AG20443 (cell line): Measurements from ENCODE around the gene PHF19.

ENCODE experiments used
- DNase-seq: peaks from one replicate; pipeline ENCODE4 v3.0.0; 2012; ENCODE audit warnings: low spot score, mixed read lengths

Gene PHF19

DNA sequence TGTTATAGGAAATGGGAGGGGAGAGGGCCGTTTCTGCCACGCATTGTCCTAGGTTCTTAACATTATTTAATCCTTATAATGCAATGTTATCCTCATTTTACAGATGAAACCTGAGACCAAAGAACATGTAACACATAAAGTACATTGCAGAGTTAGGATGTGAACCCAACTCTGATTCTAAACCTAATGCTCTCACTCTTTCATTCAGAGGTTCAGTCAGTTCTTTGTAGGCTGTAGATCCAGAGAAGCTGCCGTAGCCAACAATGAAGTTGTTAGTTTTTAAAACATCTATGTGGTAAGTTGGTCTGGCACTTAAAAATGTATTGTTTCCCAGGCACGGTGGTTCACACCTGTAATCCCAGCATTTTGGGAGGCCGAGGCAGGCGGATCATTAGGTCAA lies 23.8 kb downstream of the PHF19 start:
- no peak for DNase-seq

DNA sequence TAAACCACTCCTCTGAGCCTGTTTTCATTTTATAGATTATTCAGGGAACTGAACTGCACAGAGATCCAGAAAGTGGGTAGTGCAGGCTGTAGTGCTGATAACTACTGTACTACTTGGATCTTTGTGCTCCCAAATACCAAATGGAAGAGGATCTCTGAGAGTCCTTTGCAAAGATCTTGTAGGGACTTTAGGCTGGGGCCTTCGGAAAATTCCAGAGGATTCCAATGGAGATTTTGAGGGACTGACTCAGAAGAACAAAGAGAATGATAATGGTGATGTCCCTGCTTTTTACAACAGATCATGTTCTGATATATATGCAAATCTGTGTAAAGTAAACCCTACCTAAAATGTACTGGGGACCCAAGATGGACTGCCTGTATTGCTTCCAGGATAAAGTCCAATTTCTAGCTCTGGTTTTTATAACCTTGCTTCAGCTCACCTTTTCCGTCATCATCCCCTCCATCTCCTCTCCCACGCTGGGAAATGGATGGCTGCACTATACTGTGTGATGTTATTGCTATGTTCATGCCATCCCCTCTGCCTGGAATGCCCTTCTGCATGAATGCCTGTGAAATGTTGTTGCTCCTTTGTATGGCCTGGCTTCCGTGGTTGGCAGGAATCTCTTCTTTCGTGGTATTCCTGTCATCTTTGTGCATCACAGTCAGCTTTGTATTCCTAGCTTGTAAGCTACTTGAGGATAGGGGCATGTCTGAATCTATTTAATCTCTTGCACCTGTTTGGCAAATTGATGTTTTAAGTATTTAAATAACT lies 24.6 kb downstream of the PHF19 start:
- no peak for DNase-seq

DNA sequence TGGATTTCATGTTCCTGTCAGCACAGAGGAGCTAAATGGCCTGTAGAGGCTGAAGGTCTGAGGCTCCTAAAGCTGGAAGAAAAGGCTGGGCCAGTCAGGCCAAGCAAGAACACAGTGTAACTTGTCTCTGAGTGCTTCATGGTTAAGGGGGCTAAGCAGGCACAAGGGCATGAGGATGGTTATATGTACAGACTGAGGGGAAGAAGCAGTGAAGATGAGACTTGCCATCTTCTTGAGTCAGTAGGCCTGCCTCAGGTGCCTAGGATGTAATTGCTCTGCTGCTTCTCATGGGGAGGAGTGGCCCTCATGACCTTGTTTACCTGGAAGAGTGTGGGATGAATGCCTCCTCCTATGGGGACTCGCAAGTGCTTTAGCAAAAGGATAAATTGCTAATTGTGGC lies 25.5 kb downstream of the PHF19 start:
- DNase-seq, result no peak

DNA sequence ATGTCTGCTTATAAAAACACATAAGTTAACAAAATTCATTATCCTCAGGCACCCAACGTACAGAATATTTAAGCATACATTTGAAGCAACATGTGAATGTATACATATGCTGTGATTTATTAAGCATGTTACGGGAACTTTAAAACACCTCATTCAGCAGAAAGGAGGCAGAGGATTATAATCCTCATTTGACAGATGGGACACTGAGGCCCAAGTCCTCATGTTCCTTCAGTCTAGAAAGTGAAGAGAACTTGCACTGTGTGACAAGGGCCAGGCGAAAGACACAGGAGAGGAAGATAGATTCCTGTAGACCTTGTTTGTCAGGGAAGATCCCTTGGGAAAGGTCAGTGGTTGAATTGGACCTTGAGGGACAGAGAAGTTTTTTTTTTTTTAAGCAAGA lies 26.7 kb downstream of the PHF19 start:
- no peak for DNase-seq

DNA sequence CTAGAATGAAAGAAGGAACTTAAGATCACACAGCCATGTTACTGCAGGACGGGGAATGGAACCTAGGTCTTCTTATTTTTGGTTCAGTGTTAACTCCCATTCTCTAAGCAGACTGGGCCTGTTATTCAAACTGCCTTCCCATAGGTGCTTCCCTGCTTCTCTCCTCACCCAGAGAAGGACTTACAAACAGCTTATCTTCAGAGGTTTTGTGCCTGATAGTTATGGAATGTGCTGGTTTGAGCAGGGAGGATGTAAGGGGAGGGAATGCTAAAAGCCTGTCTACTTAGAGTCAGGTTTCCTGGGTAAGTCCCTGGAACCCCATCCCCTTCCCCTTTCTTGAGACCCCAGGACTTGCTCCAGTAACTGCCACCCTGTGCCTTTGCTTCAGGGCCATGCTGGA lies 30.1 kb downstream of the PHF19 start:
- DNase-seq, result no peak

DNA sequence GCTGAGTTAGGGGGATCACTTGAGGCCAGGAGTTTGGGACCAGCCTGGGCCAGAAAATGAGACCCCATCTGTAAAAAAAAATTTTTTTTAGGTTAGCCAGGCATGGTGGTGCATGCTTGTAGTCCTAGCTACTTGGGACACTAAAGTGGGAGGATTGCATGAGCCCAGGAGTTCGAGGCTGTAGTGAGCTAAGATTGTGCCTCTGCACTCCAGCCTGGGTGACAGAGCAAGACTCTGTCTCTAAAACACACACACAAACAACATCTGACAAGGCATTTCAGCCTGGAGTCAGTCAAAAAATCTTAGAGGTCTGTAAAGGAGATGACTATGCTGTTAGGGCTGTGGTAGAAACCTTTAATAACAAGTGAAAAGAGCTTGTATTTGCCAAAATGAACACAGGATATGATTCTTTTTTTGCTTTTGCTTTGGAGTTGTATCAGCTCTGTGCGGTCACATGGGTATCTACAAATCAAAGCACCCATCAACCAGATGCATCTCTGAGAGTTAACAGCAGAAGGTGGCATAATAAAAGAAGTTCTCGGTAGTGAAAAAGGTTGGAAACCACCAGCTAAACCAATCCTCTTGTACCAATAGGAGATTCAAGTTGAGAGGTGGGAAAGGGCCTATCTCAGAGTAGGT lies 30.6 kb downstream of the PHF19 start:
- no peak for DNase-seq

DNA sequence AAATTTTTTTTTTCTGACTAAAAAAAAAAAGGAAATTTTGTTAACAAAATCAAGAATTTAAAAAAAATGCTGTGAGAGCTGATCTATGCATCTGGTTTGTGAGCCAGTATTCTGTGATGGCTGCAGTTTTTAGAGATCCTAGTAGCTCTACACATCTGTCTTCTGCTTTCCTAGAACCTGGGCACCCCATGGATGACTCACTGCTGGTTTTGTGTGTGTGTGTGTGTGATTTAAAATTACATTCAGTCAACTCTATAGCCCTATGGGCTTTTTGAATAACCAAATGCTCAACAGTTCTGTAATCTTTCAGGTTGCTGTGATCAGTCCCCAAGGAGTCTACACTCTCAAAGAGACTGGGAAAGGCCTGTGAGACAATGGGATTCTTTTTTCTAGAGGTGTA lies 31.7 kb downstream of the PHF19 start:
- no peak for DNase-seq

DNA sequence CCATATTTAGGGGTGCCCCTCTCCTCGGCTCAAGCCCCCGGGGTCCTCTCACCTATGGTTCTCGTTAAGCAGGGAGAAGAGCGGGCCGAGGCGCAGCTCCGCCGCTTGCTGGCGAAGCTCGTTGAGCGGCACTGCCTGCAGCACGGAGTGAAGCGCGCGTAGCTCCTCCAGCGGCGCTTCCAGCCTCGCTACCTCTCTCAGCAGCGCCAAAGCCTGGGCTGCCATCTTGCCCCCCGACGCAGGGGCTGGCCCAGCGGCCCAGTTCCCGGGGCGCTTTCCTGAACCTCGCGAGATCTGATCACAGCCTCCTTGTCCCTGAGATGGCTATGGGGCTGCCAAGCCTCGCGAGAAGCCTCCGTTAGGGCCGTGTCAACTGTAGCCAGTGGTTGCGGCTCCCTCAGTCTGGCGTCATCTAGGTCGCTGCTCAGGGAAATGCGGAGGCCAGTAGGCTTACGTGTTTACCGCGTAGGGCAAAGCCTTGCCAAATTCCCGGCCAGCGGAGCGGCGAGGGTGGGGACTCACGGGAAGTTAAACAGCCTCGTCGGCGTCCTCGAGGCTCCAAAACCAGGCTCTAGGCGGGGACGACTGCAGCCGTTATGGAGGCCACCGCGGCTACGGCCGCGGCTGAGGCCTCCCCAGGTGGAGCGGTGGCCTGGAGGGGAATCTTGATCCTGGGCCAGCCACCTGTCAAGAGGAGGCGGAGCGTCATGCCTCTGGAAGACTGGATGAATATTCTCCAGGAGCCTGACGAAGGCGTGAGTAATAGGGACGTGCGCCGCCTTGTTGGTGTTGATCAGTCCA lies 34.1 kb downstream of the PHF19 start, which contains the start of gene PSMD5:
Gene PSMD5 (minus strand): TSS at position 238 of the 801 bp plus-strand sequence. CDS start 13 bp downstream, at position 225.
- DNase-seq, result peak; percentile 99

DNA sequence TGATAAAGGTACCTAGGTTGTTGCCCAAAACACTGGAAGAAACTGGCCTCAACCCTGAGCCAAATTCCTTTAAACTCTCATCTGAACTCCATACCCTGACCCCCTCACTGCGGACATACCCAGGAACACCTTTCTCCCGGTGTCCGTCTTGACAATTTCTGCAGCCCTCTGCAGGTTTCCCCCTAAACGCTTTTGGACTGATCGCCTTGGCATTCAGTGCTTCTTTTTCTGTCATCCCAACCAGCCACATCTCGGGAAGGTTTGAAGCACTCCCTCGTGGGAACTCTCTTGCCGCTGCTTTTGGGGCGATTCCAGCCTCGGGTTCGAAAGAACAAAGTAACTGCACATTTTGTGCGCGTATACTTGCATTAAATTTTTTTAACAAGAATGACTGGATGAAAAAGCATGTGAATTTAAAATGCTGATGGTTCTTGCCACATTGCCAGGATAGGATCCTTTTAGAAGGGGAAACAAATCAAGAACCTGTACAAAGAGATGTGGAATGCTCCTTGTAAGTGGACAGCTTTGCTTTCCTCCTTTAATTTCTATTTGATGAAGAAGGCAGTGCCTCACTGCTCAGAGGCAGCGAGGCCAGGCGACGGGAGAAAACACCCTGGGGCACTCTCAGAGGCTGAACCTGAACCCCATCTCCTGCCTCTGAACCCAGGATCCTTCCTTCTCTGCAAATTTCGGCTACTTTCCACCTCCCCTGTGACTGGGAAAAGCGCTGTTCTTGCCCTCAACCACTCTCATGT lies 34.9 kb downstream of the PHF19 start:
- DNase-seq, result peak; percentile 29

DNA sequence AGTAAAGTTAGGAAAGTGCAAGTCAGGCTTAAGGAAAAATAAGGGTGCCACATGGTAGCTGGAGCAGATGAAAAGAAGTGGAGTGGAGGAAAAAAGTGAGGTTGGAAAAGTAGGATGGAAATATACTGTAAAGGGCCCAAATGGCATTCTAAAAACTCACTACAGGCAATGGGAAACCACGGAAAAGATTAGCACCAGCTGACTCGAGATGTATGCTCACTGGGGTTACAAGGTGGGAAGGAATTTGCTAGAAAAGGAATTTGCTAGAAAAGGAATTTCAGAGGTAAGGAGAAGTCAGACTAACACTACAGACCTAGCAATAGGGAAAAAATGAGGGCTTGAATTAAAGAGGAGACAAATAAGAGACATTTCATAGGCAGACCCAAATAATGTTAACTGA lies 37.8 kb downstream of the PHF19 start:
- DNase-seq, result no peak

DNA sequence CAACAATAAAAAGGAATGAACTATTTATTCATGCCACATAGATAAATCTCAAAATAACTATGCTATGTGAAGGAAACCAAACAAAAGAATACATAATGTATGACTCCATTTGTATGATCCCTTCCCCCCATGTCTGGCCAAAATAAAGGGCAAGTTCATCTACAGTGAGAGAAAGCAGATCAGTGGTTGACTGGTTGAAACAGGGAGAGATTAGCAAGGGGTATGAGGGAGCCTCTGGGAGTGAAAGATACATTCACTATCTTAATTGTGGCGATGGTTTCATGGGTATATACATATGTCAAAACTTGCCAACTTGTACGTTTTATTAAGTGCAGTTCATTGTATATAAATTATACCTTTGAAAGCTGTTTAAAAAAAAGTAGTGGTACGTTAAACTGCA lies 39.1 kb downstream of the PHF19 start:
- DNase-seq, result no peak

DNA sequence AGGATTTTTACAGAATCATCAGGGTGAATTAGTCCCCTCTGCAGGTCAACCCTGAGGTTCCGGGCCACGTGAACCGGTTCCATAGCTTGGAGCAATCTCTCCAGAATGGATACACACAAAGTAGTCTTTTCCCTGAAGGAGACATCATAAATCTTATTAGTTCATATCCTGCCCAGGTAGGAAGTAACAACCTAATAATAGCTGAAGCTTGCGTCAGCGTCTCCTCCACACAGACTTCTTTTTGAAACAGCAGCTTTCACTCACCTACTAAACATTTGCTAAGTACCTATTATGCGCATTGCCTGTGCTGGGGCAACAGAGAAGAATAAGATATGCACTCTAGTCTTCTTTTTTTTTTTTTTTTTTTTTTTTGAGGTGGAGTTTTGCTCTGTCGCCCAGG lies 43.7 kb downstream of the PHF19 start:
- DNase-seq, result no peak

DNA sequence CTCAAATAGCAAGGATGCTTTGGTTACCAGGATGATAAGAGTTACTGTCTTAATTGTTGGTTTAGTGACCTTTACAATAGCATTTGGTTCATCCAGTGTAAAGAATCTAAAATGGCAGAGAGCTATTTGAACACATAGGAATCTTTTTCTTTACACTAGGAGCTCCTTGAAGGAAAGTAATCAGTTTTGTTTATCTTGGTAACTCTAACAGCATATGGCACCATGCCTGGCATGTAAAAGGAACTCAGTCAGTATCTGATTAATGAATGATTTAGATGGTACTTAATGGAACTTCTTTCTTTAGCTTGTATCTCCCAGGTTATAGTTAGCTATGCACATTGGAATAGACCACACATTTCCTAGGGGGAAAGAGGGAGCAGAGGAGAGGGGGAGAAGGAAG lies 44.2 kb downstream of the PHF19 start:
- no peak for DNase-seq

DNA sequence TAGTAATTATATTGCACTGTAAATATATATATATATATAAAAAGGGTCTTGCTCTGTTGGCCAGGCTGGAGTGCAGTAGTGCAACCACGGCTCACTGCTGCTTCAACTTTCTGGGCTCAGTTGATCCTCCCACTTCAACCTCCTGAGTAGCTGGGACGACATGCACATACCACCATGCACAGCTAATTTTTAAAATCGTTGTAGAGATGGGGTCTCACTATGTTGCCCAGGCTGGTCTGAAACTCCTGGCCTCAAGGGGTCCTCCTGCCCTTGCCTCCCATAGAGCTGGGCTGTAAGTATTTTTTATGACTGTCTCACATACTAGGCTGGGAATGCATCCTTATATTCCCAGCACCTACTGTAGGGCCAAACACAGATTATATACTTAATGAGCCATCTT lies 46.1 kb downstream of the PHF19 start:
- no peak for DNase-seq

DNA sequence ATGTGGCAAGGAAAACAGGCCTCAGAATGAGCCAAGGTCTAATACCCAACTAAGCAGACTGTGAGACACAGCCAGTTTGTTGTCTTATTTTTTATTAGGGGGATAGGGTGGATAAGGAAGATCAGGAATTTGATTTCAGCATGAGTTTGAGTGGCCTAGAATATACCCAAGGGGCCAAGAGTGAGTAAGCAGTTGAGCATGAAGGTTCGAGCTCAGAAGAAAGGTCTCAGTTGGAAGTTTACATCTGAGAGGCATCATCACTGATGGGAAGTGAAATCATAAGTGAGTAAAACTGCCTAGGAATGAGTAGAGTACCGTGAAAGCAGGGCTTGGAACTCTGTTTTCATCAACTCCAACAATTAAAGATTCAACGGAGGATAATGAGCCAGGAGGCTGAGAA lies 46.8 kb downstream of the PHF19 start:
- no peak for DNase-seq

DNA sequence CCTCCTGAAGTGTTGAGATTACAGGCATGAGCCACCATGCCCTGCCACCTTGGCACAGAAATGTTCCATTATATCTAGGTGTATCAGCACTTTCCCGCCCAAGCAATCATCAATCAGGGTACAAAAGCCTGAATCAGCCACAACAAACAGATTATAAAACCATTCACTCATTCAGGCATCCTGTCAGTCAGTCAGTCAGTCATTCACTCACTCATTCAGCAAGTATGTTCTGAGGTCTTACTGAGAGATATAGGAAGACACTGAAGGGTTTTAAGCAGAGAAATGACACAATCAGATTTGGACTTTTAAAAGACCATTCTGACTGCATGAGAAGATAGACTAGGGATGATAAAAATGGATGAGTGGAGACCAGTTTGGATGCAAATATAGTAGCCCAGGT lies 47.3 kb downstream of the PHF19 start:
- no peak for DNase-seq

DNA sequence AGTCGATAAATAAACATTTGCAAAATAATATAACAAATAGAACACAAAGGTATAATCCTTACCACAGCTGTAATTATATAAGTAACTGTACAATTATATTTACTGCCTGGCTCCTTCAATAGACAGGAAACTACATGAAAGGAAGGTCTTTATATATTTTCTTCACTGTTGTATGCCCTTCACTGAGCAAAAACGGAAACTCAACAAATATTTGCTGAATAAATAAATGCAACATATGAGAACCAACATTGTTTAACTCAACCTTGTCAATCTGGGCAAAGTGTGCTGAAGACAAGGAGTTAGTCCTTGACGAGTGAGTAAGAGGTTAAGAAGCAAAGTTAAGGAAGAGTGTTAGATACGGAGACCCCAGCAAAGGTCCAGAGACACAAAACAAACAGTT lies 56.9 kb downstream of the PHF19 start:
- DNase-seq, result no peak

DNA sequence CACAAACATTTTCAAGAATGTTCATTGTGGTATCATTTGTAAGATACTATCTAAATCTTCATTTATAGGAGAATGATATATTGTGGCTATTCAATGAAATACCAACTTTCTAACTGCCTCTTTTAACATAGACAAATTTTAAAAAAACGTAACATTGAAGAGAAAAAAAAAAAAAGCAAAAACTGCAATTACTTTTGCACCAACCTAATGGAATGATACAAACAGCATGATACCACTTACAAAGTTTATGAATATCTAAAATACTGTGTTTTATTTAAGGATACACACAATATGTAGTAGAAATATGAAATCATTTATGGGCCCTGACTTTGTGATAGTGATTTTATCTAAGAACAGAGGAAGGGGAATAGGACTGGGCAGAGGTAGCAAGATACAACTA lies 58.4 kb downstream of the PHF19 start:
- no peak for DNase-seq

DNA sequence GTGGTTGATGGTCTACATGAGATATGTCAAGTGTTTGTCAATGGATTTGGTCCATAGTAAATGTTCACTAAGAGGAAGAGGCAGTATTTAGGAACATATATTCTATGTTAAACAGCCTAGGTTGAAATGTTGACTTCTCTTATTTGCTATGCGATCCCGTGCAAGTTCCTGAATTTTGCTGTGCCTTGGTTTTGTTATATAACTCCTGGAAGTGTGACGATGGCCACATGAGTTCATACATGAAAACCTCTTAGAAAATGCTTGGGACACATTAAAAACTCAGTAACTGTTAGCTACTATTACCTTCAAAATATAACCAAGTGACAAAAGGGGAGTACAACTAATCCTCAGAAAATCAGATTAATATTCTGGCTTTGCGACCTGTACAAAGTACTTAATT lies 61.9 kb downstream of the PHF19 start:
- DNase-seq, result no peak

DNA sequence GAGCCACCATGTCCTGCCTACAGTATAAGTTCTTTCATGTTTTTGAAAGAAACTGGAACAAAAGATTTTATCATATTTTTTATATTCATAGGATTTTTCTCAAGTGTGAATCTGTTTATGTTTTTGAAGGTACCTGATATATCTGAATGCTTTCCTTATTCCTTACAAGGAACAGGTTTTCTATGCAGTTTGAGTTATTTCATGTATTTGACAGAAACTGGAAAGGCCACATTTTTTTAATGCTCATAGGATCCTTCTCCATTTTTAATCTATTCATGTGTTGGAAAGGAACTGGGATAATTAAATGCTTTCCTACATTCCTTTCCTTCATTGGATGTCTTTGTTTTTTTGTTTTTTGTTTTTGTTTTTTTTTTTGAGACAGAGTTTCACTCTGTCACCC lies 68.1 kb downstream of the PHF19 start:
- DNase-seq, result no peak

DNA sequence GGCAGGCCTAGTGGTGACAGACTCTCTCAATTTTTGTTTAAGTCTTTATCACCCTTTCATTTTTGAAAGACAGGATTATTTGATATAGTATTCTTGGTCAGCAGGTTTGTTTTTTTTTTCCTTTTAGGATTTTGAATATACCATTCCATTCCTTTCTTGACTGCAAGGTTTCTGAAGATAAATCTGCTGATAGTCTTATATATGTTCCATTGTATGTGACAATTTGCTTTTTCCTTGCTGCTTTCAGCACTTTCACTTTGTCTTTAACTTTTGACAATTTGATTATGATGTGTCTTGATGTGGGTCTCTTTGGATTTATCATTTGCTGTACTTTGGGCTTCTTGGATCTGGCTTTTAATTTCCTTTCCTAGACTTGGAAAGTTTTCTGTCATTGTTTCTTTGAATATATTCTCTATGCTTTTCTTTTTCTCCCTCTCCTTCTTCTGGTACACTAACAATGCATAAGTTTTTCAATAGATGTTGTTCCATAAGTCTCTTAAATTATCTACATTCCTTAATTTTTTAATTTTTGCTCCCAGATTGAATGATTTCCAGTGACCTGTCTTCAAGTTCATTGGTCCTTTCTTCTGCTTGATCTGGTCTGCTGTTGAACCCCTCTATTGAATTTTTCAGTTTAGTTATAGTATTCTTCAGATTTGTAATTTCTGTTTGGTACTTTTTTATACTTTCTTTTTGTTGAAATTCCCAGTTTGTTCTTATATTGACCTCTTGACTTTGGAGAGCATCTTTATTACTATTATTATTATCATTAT lies 69.2 kb downstream of the PHF19 start:
- no peak for DNase-seq
